CD14-positive monocyte (primary cell): Measurements from ENCODE around the gene SSBP3. TPM values are rescaled to one million over a fixed set of nuclear protein-coding genes. Genes with fewer than 3 reads are reported as not detected.

Source experiments
- DNase-seq, 3 donors: peaks; one replicate each; pipeline ENCODE4 v3.0.0-alpha.2; 2011 to 2022
- H2AFZ ChIP-seq: 2 replicates; pipeline ENCODE4 v1.6.0; 2012; ENCODE audit warnings: mild to moderate bottlenecking, low read depth, low read length, inconsistent platforms; ENCODE audit not compliant: insufficient read depth, poor library complexity, severe bottlenecking
- H3K27ac ChIP-seq, 2 donors: 1 replicate in 1 of 2; 2 replicates in 1 of 2; pipeline ENCODE4 v1.5.1; 2012 to 2013; ENCODE audit warnings: low read length in 2 of 2, control low read depth in 1 of 2, inconsistent platforms in 1 of 2, low read depth in 1 of 2, mild to moderate bottlenecking in 1 of 2
- H3K27me3 ChIP-seq, 2 donors: one replicate each; pipeline versions ENCODE4 v1.6.0 to v1.6.1; 2011 to 2013; ENCODE audit warnings: low read length in 2 of 2; ENCODE audit not compliant: control insufficient read depth in 2 of 2, insufficient read depth in 2 of 2
- H3K36me3 ChIP-seq, 2 donors: replicated peaks in 1 of 2; 1 replicate in 1 of 2; 2 replicates in 1 of 2; pipeline versions ENCODE4 v1.5.1 to v1.6.1; 2012 to 2013; ENCODE audit warnings: low read length in 2 of 2, control low read depth in 1 of 2, inconsistent platforms in 1 of 2, mild to moderate bottlenecking in 1 of 2; ENCODE audit not compliant: insufficient read depth in 2 of 2, control insufficient read depth in 1 of 2
- H3K4me1 ChIP-seq, 2 donors: 1 replicate in 1 of 2; 2 replicates in 1 of 2; pipeline versions ENCODE4 v1.5.1 to v1.6.1; 2012 to 2013; ENCODE audit warnings: low read length in 2 of 2, control low read depth in 1 of 2, inconsistent platforms in 1 of 2, mild to moderate bottlenecking in 1 of 2, moderate library complexity in 1 of 2; ENCODE audit not compliant: insufficient read depth in 2 of 2, control insufficient read depth in 1 of 2
- H3K4me2 ChIP-seq: replicated peaks from 2 replicates; pipeline ENCODE3; 2012; ENCODE audit warnings: low read length, moderate library complexity, mild to moderate bottlenecking; ENCODE audit not compliant: poor library complexity, severe bottlenecking; ENCODE audit errors: extremely low read depth
- H3K4me3 ChIP-seq, 3 experiments: fragments of 200-600 bp in 1 of 3; sonication (generic) in 1 of 3; replicated peaks in 1 of 3; 1 replicate in 2 of 3; 2 replicates in 1 of 3; pipeline ENCODE4 v1.5.1; 2011 to 2013; ENCODE audit warnings: low read length in 3 of 3, mild to moderate bottlenecking in 3 of 3, control low read depth in 2 of 3, low read depth in 2 of 3, inconsistent platforms in 1 of 3, moderate library complexity in 1 of 3
- H3K79me2 ChIP-seq: 2 replicates; pipeline ENCODE4 v1.6.0; 2012; ENCODE audit warnings: mild to moderate bottlenecking, control low read depth, inconsistent platforms, low read length, moderate library complexity; ENCODE audit not compliant: insufficient read depth
- H3K9ac ChIP-seq: 2 replicates; pipeline ENCODE4 v1.6.0; 2017; ENCODE audit warnings: low read length, mild to moderate bottlenecking; ENCODE audit not compliant: insufficient read depth, poor library complexity, severe bottlenecking
- H3K9me3 ChIP-seq, 2 donors: replicated peaks in 1 of 2; 1 replicate in 1 of 2; 2 replicates in 1 of 2; pipeline versions ENCODE4 v1.5.1 to v1.6.1; 2012 to 2013; ENCODE audit warnings: low read length in 2 of 2, control low read depth in 1 of 2; ENCODE audit not compliant: control insufficient read depth in 1 of 2, insufficient read depth in 1 of 2
- H4K20me1 ChIP-seq: 2 replicates; pipeline ENCODE4 v1.6.0; 2012; ENCODE audit warnings: mild to moderate bottlenecking, low read length, control low read depth, moderate library complexity; ENCODE audit not compliant: insufficient read depth
- H3K27ac Mint-ChIP-seq, 7 donors: one replicate each; pipeline ENCODE4 v1.8.0; 2020; ENCODE audit warnings: mild to moderate bottlenecking in 7 of 7, mixed read lengths in 7 of 7, moderate library complexity in 6 of 7, inconsistent platforms in 2 of 7
- H3K27me3 Mint-ChIP-seq, 3 donors: one replicate each; pipeline ENCODE4 v1.8.0; 2021 to 2022; ENCODE audit warnings: low read depth in 3 of 3, mild to moderate bottlenecking in 3 of 3, mixed read lengths in 3 of 3, moderate library complexity in 3 of 3, inconsistent platforms in 1 of 3
- H3K36me3 Mint-ChIP-seq, 2 donors: one replicate each; pipeline ENCODE4 v1.8.0; 2020; ENCODE audit warnings: mixed read lengths in 2 of 2, inconsistent platforms in 1 of 2, mild to moderate bottlenecking in 1 of 2
- H3K4me1 Mint-ChIP-seq: one replicate; pipeline ENCODE4 v1.8.0; 2020; ENCODE audit warnings: mild to moderate bottlenecking, mixed read lengths
- H3K4me3 Mint-ChIP-seq, 2 donors: one replicate each; pipeline ENCODE4 v1.8.0; 2020; ENCODE audit warnings: mild to moderate bottlenecking in 2 of 2, mixed read lengths in 2 of 2, moderate library complexity in 1 of 2
- H3K9me3 Mint-ChIP-seq, 7 donors: one replicate each; pipeline ENCODE4 v1.8.0; 2020 to 2022; ENCODE audit warnings: mixed read lengths in 7 of 7, mild to moderate bottlenecking in 6 of 7, moderate library complexity in 6 of 7, inconsistent platforms in 2 of 7
- CTCF ChIP-seq: fragments of 200-600 bp; IDR thresholded peaks from one replicate; pipeline ENCODE4 v1.8.0; 2022; ENCODE audit warnings: antibody characterized with exemption, mild to moderate bottlenecking
- WGBS: methylation state at CpG from one replicate; pipeline ENCODE4 v1.1.5; 2013; ENCODE audit warnings: missing lambda C conversion rate; ENCODE audit not compliant: insufficient coverage; 5-methylcytosine and 5-hydroxymethylcytosine counted together
- intact Hi-C, 2 donors: fragments of 100-400 bp; cut with micrococcal nuclease; formaldehyde crosslinking; loops; one replicate each; pipeline versions ENCODE4 v1.15.0 to v1.15.1; 2023
- polyA plus RNA-seq, 3 donors: library from polyadenylated mRNA; depleted of rRNA in 1 of 3; unstranded in 2 of 3; stranded (reverse) in 1 of 3; fragments of 300-500 nt in 2 of 3; fragments of >200 nt in 1 of 3; fragmentation: Illumina TruSeq in 2 of 3; gene quantifications; 1 replicate in 2 of 3; 2 replicates in 1 of 3; pipeline ENCODE4 v1.2.3, GENCODE V29; 2012 to 2021

SSBP3 gene
- polyA plus RNA-seq, 3 donors: 4.1 to 30.7 (median 4.3) TPM

DNA sequence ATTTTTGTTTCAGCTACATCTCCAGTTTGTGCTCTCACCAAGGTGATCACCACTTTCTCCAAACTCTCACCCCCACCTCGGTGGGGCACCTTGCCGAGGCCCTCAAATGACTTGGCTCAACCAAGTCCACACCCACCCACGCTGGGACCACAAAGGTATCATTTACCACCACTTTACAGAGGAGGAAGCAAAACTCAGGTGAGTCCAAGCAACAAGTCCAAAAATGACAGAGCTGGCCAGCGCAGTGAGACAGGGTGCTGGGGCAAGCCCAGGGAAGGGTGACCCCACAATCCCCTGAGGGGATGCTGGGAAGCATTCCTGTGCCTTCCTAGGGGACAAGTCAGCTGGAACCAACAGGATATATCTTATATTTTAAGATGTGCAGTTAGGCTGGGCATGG is 24.7 kb downstream of the SSBP3 start:
- DNase-seq: no peak
- H4K20me1 ChIP-seq: peaks cover 77% of the 10 kb centered on the region
- H3K4me3 Mint-ChIP-seq: no peak overlapping the region
- no peak overlapping the region for H3K27ac ChIP-seq
- no peak overlapping the region for H2AFZ ChIP-seq
- H3K27ac Mint-ChIP-seq: peak overlapping the region in 1 of 7 donors; percentile 41
- peaks cover 4% of the 10 kb centered on the region for H3K79me2 ChIP-seq
- WGBS: 100% methylated on average over 1 of the region's 4 CpGs
- H3K4me2 ChIP-seq: no peak overlapping the region
- H3K36me3 Mint-ChIP-seq: peaks cover 16 to 48% of the 10 kb centered on the region in 2 donors
- H3K4me1 Mint-ChIP-seq: peaks cover 33% of the 10 kb centered on the region
- no peaks in the 10 kb centered on the region for H3K9me3 ChIP-seq
- H3K4me3 ChIP-seq: no peak overlapping the region
- peaks cover 3 to 23% of the 10 kb centered on the region in 2 donors for H3K36me3 ChIP-seq
- intact Hi-C loops: no loop called here
- H3K27me3 Mint-ChIP-seq: peaks cover 0 to 4% (median 3%) of the 10 kb centered on the region in 3 donors
- no peak overlapping the region for H3K9ac ChIP-seq
- no peaks in the 10 kb centered on the region for H3K9me3 Mint-ChIP-seq
- peaks cover 9 to 14% of the 10 kb centered on the region in 2 donors for H3K4me1 ChIP-seq
- H3K27me3 ChIP-seq: no peaks in the 10 kb centered on the region
- no peak for TF ChIP-seq CTCF

DNA sequence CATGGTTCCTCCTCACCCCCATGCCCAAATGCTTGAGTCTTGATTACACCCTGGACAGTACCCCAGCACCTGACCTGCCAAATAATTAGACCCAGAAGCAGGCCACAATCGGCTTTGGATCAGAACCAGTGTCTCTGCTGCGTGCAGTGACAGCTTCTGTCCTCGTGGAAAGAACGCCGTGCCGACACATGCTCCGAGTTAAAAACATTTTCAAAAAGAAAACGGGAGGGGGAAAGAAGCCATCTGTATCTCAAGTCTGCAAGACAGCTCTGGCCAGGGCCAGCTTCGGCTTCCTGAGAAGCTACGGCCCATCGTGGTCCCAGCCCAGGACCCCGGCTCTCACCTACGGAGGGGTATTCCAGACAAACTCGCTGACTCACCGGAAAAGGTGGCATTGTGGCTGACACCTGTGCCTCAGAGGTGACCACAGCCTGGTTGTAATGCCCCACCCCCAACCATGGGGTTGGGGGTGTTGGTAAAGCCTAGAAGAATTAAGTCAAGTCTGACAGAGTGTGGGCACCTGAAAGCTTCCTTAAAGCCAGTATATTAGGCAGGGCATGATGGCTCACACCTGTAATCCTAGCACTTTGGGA is 25.8 kb downstream of the SSBP3 start:
- Histone ChIP-seq H3K4me1 (peaks cover 9 to 14% of the 10 kb centered on the region in 2 donors), H3K9ac (no peak overlapping the region), H3K27me3 (no peaks in the 10 kb centered on the region), H3K4me2 (no peak overlapping the region), H3K79me2 (peaks cover 4% of the 10 kb centered on the region), H3K9me3 (no peaks in the 10 kb centered on the region), H3K27ac (no peak overlapping the region), H4K20me1 (peaks cover 79% of the 10 kb centered on the region), H3K36me3 (peaks cover 3 to 19% of the 10 kb centered on the region in 2 donors), H2AFZ (no peak overlapping the region), H3K4me3 (no peak overlapping the region)
- intact Hi-C loops: no loop called here
- no peak for TF ChIP-seq CTCF
- Mint-ChIP-seq H3K27me3 (peaks cover 0 to 4% (median 3%) of the 10 kb centered on the region in 3 donors), H3K4me3 (no peak overlapping the region), H3K9me3 (no peaks in the 10 kb centered on the region), H3K4me1 (peaks cover 32% of the 10 kb centered on the region), H3K36me3 (peaks cover 16 to 48% of the 10 kb centered on the region in 2 donors), H3K27ac (peak overlapping the region in 1 of 7 donors; percentile 4)
- DNase-seq: no peak
- 86% methylated on average over 15 of the region's 15 CpGs for WGBS
